Heart left ventricle (tissue), 13 donors: ENCODE results near the gene SLC31A2.

ENCODE experiments used
- CTCF ChIP-seq, 12 donors: fragments of 200-600 bp; sonication (generic) in 4 of 12; IDR thresholded peaks; one replicate each; pipeline versions ENCODE4 v1.5.0 to v1.8.0; 2018 to 2022; ENCODE audit warnings: antibody characterized with exemption in 12 of 12, mild to moderate bottlenecking in 5 of 12
- POLR2A ChIP-seq, 2 donors: fragments of 450-650 bp; IDR thresholded peaks; one replicate each; pipeline ENCODE4 v1.6.1; 2017; ENCODE audit warnings: antibody characterized with exemption in 2 of 2, mild to moderate bottlenecking in 2 of 2, moderate library complexity in 2 of 2
- donor health status: ischemic (EF 13 %, LVEDD 7.1; RV severe dilation, severe dysfunction).
- donor health status: DM: no; HTN: yes; CAD: no.
- donor health status: DM: no; HTN: no; CAD: no.
- donor health status: ischemic (EF 25% LVEDD 6.9; RV normal size, moderate dysfunction).
- donor health status: ischemic (EF 25% LVEDD 5.7; RV mildly dilated, moderate dysfunction).
- donor health status: ischemic (EF 35%, LVEDD 5.7; RV mildly dilated, moderate dysfunction).
- donor health status: nonischemic (EF 11% LVEDD 7.7; RV severe dilation, severe dysfunction).
- donor health status: DM: yes; HTN: yes; CAD: no.
- donor health status: PGD.
- donor health status: ischemic (EF 29% LVEDD 5.4; RV normal size, mild dysfunction).
- donor health status: nonischemic (EF 23%, LVEDD 6.1; RV moderate dilation, normal function).

GRCh38 chr9:113187929-113188595, 37.3 kb downstream of the SLC31A2 start:
- TF ChIP-seq CTCF (IDR thresholded peaks at IDR 0.05): no peak
- peak in 1 of 2 donors; percentile 39 for TF ChIP-seq POLR2A (IDR thresholded peaks at IDR 0.05)
